MM.1S (cell line): Measurements from ENCODE around the gene SGCD.

ENCODE experiments used
- DNase-seq: peaks from one replicate; pipeline ENCODE4 v3.0.0-alpha.2; 2015
- H2AFZ ChIP-seq: fragments of 300-600 bp; sonication (generic); 2 replicates; pipeline ENCODE4 v1.6.0; 2016; ENCODE audit warnings: antibody characterized with exemption, low read length
- H3F3A ChIP-seq: fragments of 300-600 bp; sonication (generic); 2 replicates; pipeline ENCODE4 v1.6.1; 2016; ENCODE audit warnings: mild to moderate bottlenecking, antibody characterized with exemption, low read length, moderate library complexity, mixed read lengths; ENCODE audit not compliant: insufficient read depth
- H3K27ac ChIP-seq: fragments of 300-600 bp; sonication (generic); 2 replicates; pipeline ENCODE4 v1.5.1; 2016; ENCODE audit warnings: mild to moderate bottlenecking, low read length
- H3K27me3 ChIP-seq: fragments of 300-600 bp; sonication (generic); replicated peaks from 2 replicates; pipeline ENCODE4 v1.6.0; 2016; ENCODE audit warnings: low read length; ENCODE audit not compliant: insufficient read depth
- H3K36me3 ChIP-seq: fragments of 300-600 bp; sonication (generic); replicated peaks from 2 replicates; pipeline ENCODE4 v1.6.1; 2016; ENCODE audit warnings: mild to moderate bottlenecking, low read length, mixed read lengths; ENCODE audit not compliant: insufficient read depth
- H3K4me1 ChIP-seq: fragments of 300-600 bp; sonication (generic); 2 replicates; pipeline ENCODE4 v1.6.1; 2016; ENCODE audit warnings: low read length, mixed read lengths
- H3K4me2 ChIP-seq: fragments of 300-600 bp; sonication (generic); 2 replicates; pipeline ENCODE4 v1.6.0; 2016; ENCODE audit warnings: low read depth, low read length
- H3K4me3 ChIP-seq: fragments of 300-600 bp; sonication (generic); 2 replicates; pipeline ENCODE4 v1.5.1; 2016; ENCODE audit warnings: low read length, mixed read lengths
- H3K79me2 ChIP-seq: fragments of 300-600 bp; sonication (generic); 2 replicates; pipeline ENCODE4 v1.6.1; 2016; ENCODE audit warnings: mixed run types, low read length, mixed read lengths
- H3K9ac ChIP-seq: fragments of 300-600 bp; sonication (generic); 2 replicates; pipeline ENCODE4 v1.6.1; 2016; ENCODE audit warnings: low read length, mixed read lengths
- H3K9me2 ChIP-seq: fragments of 300-600 bp; sonication (generic); replicated peaks from 2 replicates; pipeline ENCODE4 v1.6.1; 2016; ENCODE audit warnings: mild to moderate bottlenecking, low read length, mixed read lengths; ENCODE audit not compliant: insufficient read depth
- H3K9me3 ChIP-seq: fragments of 300-600 bp; sonication (generic); replicated peaks from 2 replicates; pipeline ENCODE4 v1.6.1; 2016; ENCODE audit warnings: mild to moderate bottlenecking, low read length, mixed read lengths; ENCODE audit not compliant: insufficient read depth
- H4K20me1 ChIP-seq: fragments of 300-600 bp; sonication (generic); 2 replicates; pipeline ENCODE4 v1.6.1; 2016; ENCODE audit warnings: mild to moderate bottlenecking, low read length, moderate library complexity, mixed read lengths; ENCODE audit not compliant: insufficient read depth
- EZH2 ChIP-seq: fragments of 300-600 bp; sonication (generic); optimal IDR thresholded peaks from 2 replicates; pipeline ENCODE3; 2017; ENCODE audit warnings: low read depth, mild to moderate bottlenecking, antibody characterized with exemption, low read length, mixed read lengths
- EZH2phosphoT487 ChIP-seq: fragments of 300-600 bp; sonication (generic); IDR thresholded peaks from 2 replicates; pipeline ENCODE4 v1.6.1; 2018; ENCODE audit warnings: antibody characterized with exemption, low read length
- TF ChIP-seq, protein P1 (sequence below): fragments of 300-600 bp; sonication (generic); IDR thresholded peaks from 2 replicates; pipeline ENCODE4 v1.5.1; 2016; ENCODE audit warnings: antibody characterized with exemption, low read length, mixed read lengths

SGCD gene

DNA sequence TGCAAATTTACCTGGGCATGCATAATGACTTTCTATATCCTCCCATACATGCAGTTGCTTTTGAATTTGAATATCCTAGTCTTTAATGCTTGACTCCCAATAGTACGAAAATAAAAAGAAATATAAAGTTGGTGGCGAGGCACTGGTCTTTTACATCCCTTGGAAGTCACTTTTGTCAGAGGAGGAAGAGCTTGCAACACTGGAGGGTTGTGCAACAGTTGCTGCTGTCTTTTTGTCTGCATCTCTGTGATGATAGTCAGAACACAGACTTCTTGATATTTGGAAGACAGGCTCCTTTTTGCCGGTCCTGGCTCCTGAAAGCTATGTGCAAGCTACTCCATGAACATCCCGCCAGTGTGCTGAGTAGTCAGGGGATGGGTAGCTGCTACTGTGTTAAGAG lies 16.8 kb upstream of the SGCD start:
- Histone ChIP-seq H2AFZ (no peak overlapping the region), H3K36me3 (no peaks in the 10 kb centered on the region), H3K9me2 (no peaks in the 10 kb centered on the region), H3K4me2 (no peak overlapping the region), H3F3A (no peaks in the 10 kb centered on the region), H3K27me3 (no peaks in the 10 kb centered on the region), H3K9me3 (no peaks in the 10 kb centered on the region), H3K27ac (no peak overlapping the region), H3K4me1 (no peaks in the 10 kb centered on the region), H4K20me1 (no peaks in the 10 kb centered on the region), H3K79me2 (no peaks in the 10 kb centered on the region), H3K4me3 (no peak overlapping the region), H3K9ac (no peak overlapping the region)
- TF ChIP-seq, protein P1, sequence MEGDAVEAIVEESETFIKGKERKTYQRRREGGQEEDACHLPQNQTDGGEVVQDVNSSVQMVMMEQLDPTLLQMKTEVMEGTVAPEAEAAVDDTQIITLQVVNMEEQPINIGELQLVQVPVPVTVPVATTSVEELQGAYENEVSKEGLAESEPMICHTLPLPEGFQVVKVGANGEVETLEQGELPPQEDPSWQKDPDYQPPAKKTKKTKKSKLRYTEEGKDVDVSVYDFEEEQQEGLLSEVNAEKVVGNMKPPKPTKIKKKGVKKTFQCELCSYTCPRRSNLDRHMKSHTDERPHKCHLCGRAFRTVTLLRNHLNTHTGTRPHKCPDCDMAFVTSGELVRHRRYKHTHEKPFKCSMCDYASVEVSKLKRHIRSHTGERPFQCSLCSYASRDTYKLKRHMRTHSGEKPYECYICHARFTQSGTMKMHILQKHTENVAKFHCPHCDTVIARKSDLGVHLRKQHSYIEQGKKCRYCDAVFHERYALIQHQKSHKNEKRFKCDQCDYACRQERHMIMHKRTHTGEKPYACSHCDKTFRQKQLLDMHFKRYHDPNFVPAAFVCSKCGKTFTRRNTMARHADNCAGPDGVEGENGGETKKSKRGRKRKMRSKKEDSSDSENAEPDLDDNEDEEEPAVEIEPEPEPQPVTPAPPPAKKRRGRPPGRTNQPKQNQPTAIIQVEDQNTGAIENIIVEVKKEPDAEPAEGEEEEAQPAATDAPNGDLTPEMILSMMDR = no peak
- TF ChIP-seq EZH2phosphoT487 (no peak), EZH2 (no peak)
- no peak for DNase-seq

DNA sequence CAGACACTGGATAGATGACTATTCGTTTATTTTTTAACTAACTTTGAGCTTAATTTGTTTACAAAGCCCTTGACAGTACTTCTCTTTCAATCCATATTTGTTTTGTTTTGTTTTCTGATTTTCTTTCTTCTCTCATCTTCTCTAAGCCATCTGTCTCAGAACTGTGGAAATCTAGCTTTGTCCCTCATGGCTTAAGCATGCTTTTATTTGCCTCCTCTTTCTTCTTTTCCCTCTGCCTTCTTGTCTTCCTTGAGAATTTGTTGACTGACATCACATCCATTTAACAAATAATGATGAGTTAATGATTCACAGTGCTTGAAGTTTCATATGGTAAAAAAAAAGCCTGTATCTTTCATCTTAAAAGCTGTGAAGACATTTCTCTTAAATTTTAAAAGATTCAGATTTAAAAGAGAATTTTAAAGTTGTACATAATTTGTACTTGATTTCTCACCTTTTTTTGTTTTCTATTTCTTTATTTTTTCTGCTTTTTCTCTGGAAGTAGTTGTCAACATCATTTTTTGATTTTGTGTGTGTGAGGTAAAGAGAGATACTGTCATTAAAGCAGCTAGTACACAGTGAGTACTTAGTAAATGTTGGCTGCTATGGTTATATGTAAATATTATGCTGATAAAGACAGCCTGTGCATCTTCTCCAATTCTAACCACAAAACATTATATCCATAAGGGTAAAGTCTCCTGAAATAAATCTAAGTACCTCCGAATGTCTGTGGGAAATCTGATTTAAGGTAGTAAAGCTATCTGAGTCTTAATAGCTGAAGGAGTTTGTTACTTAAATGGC lies 13.9 kb upstream of the SGCD start:
- Histone ChIP-seq H3K4me2 (no peak overlapping the region), H3K9me2 (no peaks in the 10 kb centered on the region)

DNA sequence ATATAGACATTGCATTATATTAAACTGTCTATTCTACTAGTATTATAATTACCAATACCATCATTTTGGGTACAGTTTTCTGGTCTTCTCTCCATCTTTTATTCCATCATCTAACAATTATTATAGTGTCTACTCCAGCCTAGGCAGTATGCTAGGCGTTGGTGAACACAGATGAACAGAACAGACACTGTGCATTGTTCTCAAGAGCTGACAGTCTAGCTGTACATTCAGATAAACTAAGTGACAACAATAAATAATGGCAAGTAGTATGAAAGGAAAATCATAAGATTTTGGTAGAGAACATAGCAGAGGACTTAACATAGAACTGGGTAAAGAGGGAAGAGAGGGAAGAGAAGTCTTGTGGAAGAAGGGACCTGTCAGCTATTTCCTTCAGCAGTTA lies 12.5 kb upstream of the SGCD start:
- TF ChIP-seq EZH2 (no peak), EZH2phosphoT487 (no peak)
- TF ChIP-seq, protein P1 = no peak
- H3K9ac ChIP-seq = no peak overlapping the region
- DNase-seq = no peak

More for the DNA sequence above, 13.9 kb upstream of the SGCD start:
- H4K20me1 ChIP-seq = no peaks in the 10 kb centered on the region
- no peak overlapping the region for H3K4me3 ChIP-seq
- H3K27me3 ChIP-seq = no peaks in the 10 kb centered on the region
- H3K36me3 ChIP-seq = no peaks in the 10 kb centered on the region
- no peak overlapping the region for H3K9ac ChIP-seq
- H2AFZ ChIP-seq = no peak overlapping the region
- H3K27ac ChIP-seq = no peak overlapping the region
- no peaks in the 10 kb centered on the region for H3K79me2 ChIP-seq
- H3K9me3 ChIP-seq = no peaks in the 10 kb centered on the region
- H3K4me1 ChIP-seq = no peaks in the 10 kb centered on the region
- DNase-seq = no peak
- no peaks in the 10 kb centered on the region for H3F3A ChIP-seq
- TF ChIP-seq EZH2phosphoT487 (no peak), EZH2 (no peak)
- TF ChIP-seq, protein P1 = no peak

More for the DNA sequence above, 12.5 kb upstream of the SGCD start:
- no peaks in the 10 kb centered on the region for H3F3A ChIP-seq
- no peaks in the 10 kb centered on the region for H3K36me3 ChIP-seq
- H3K4me3 ChIP-seq = no peak overlapping the region
- no peaks in the 10 kb centered on the region for H3K9me3 ChIP-seq
- no peak overlapping the region for H2AFZ ChIP-seq
- no peaks in the 10 kb centered on the region for H3K79me2 ChIP-seq
- no peaks in the 10 kb centered on the region for H4K20me1 ChIP-seq
- no peaks in the 10 kb centered on the region for H3K27me3 ChIP-seq
- no peak overlapping the region for H3K4me2 ChIP-seq
- H3K4me1 ChIP-seq = no peaks in the 10 kb centered on the region
- H3K27ac ChIP-seq = no peak overlapping the region
- H3K9me2 ChIP-seq = no peaks in the 10 kb centered on the region
